NT2/D1 (cell line): ENCODE data around the gene C17orf100.

Experiments
- DNase-seq: peaks from one replicate; pipeline ENCODE4 v3.0.0-alpha.2; 2011; ENCODE audit warnings: low read depth, low spot score
- H3K27me3 ChIP-seq: 2 replicates; pipeline ENCODE4 v1.6.0; 2011; ENCODE audit warnings: mild to moderate bottlenecking; ENCODE audit not compliant: insufficient read length, insufficient read depth
- H3K36me3 ChIP-seq: 2 replicates; pipeline ENCODE4 v1.6.1; 2011; ENCODE audit warnings: mild to moderate bottlenecking, low read length, mixed read lengths; ENCODE audit not compliant: insufficient read depth, insufficient read length
- H3K4me1 ChIP-seq: 2 replicates; pipeline ENCODE4 v1.5.1; 2011; ENCODE audit not compliant: insufficient read depth, insufficient read length
- H3K4me3 ChIP-seq: 2 replicates; pipeline ENCODE4 v1.5.1; 2011; ENCODE audit warnings: low read depth; ENCODE audit not compliant: insufficient read length
- H3K9ac ChIP-seq: 2 replicates; pipeline ENCODE4 v1.6.0; 2011; ENCODE audit warnings: low read depth; ENCODE audit not compliant: insufficient read length
- H3K9me3 ChIP-seq: 2 replicates; pipeline ENCODE4 v1.5.1; 2011; ENCODE audit warnings: mild to moderate bottlenecking, low read length; ENCODE audit not compliant: insufficient read depth
- SUZ12 ChIP-seq: IDR thresholded peaks from 2 replicates; pipeline ENCODE4 v1.6.1; 2011; ENCODE audit not compliant: insufficient read length, insufficient read depth; ENCODE audit errors: extremely low read depth
- YY1 ChIP-seq: IDR thresholded peaks from 2 replicates; pipeline ENCODE4 v1.6.1; 2011; ENCODE audit not compliant: insufficient read length, insufficient read depth
- ZNF274 ChIP-seq: IDR thresholded peaks from 2 replicates; pipeline ENCODE4 v1.6.1; 2011; ENCODE audit warnings: mild to moderate bottlenecking, low read depth, low read length

Gene C17orf100

DNA sequence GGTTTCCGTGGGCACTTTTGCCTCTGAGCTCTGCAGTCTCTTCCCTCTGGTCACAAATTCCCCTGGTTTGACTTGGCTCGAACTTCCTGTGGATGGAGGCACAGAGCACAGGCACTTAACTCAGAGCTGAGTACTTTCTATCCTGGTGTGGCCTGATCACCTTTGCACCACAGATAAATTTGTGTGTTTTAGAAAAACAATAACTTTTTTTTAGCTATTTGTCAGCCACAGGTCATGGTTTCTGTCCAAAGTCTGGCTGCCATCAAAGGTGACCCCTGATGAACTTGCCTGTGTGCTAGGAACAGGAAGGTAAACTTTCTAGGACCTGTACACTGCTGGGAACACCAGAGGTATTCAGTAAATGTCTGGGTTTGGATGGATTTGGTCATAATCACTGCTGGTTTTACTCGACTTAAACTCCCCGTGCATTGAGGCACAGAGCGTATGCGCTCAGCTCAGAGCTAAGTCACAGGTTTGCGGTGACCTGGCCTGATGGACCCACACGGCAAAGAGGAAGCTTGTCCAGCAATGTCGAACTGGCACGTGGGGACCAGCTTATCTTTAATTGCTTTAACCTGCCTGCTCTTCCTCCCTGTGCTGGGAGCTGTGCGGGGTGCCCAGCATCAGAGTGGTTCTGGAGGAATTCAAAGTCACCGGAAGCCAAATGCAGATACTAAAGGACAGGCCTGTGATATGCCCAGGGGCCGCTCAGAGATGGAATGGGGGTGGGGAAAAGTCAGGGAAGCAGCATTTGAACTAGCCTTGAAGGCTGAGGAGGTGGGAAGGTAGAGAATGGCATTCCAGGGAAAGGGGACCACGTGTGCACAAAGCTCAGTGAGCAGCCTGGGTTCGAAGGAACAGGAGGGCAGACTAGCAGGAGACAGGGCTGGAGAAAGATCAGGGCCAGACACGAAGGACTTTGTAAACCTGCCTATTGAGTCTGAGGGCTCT, 48.7 kb downstream of the C17orf100 start:
- Histone ChIP-seq H3K4me1 (peaks cover 6% of the 10 kb centered on the region), H3K9ac (no peak overlapping the region), H3K4me3 (no peak overlapping the region), H3K9me3 (no peaks in the 10 kb centered on the region), H3K36me3 (no peaks in the 10 kb centered on the region), H3K27me3 (no peaks in the 10 kb centered on the region)
- DNase-seq, result peak; percentile 6
- TF ChIP-seq YY1, result no peak

DNA sequence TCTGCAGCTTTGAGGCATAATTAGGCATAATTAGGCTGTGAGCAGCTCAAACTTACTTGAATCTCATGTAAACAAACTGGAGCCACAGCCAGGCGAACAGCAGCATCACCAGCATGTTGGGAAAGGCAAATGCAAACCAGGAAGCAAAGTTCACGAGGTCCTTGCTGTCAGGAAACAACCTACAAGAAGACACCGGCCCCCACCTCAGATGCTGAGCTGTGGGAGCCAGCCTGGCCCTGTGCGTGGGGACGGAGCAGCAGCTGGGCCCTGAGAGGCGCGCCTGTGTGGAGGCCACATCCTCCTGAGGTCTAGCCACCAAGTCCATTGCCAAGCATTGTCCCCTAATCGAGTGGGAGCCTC, 49.4 kb downstream of the C17orf100 start:
- H3K9me3 ChIP-seq, result no peaks in the 10 kb centered on the region
- H3K36me3 ChIP-seq, result no peaks in the 10 kb centered on the region
- no peak overlapping the region for H3K9ac ChIP-seq
- no peak overlapping the region for H3K4me3 ChIP-seq
- TF ChIP-seq ZNF274 (no peak), SUZ12 (no peak), YY1 (no peak)
- DNase-seq, result no peak
- H3K4me1 ChIP-seq, result peaks cover 6% of the 10 kb centered on the region
- H3K27me3 ChIP-seq, result no peaks in the 10 kb centered on the region

DNA sequence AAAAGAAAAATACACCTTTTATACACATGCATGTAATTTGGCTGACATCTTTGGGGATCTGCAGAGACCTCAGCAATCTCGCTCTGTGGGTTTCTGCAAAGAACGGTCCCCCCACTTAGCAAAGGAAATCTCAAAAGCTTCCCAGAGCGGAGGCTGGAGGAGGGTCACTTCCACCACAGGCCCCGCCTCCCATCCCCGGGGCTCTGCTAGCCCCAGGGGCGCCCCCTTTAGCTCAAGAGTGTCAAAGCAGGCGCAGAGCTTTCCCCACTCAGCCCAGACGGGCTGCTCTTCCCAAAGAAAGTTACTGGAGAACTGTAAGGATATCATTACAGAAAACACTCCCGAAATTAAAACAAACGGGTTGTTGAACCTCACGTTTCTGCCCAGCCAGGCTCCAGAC, 50.2 kb downstream of the C17orf100 start:
- no peak for TF ChIP-seq ZNF274
- no peak for TF ChIP-seq SUZ12
- TF ChIP-seq YY1, result no peak
- peak; percentile 47 for DNase-seq
- H3K27me3 ChIP-seq, result no peaks in the 10 kb centered on the region

DNA sequence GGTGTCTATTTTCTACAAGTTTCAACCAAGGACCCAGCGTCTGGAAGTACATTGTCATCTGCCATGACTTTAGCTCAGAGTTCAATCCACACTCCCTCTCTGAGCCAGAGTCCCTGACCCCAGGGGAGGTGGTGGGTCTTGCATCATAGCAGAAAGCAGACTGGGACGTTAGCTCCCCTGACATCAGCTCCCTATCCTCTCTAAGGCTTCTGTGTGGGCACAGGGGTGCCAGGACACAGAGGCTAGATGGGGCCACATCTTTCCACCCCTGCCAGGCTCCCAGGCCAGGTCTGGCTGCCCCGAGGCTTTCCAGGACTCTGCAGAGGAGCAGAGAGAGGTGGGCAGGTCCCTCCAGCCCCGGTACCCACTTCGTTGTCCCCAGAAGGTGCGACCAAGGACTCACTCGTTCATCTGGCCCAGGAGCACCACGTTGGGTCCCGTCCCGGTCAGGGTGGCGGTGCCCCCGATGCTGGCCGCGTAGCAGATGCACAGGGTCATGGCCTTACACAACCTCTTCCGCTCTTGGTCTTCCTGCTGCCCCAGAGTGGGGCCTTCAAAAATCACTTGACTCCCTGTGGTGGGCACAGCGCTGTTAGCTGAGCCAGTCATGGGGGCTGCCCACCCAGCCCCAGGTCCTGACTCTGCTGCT, 51.1 kb downstream of the C17orf100 start:
- no peak overlapping the region for H3K9ac ChIP-seq
- H3K27me3 ChIP-seq, result no peaks in the 10 kb centered on the region
- H3K36me3 ChIP-seq, result no peaks in the 10 kb centered on the region
- H3K9me3 ChIP-seq, result no peaks in the 10 kb centered on the region
- DNase-seq, result no peak
- no peak overlapping the region for H3K4me3 ChIP-seq
- peaks cover 6% of the 10 kb centered on the region for H3K4me1 ChIP-seq
- TF ChIP-seq YY1, result no peak
- TF ChIP-seq ZNF274, result no peak

More for the DNA sequence above, 50.2 kb downstream of the C17orf100 start:
- Histone ChIP-seq H3K4me1 (peaks cover 6% of the 10 kb centered on the region), H3K36me3 (no peaks in the 10 kb centered on the region), H3K9ac (no peak overlapping the region), H3K9me3 (no peaks in the 10 kb centered on the region), H3K4me3 (no peak overlapping the region)
